GM12878 (cell line): ENCODE measurements around the gene DCC. TPM values are rescaled to one million over a fixed set of nuclear protein-coding genes. Genes with fewer than 3 reads are reported as not detected.

Experiments used
- STAT3 ChIP-seq: IDR thresholded peaks from 2 replicates; pipeline ENCODE4 v1.6.1; 2011; ENCODE audit warnings: low read depth, low read length, improper control_type of control experiment
- microRNA-seq: library from miRNA; unstranded; fragments of <30 nt; microRNA quantifications from one replicate; pipeline ENCODE4, GENCODE V29; 2018
- polyA plus RNA-seq, 11 experiments: library from polyadenylated mRNA; depleted of rRNA in 4 of 11; unstranded in 6 of 11; stranded (reverse) in 5 of 11; fragments of >200 nt; fragmentation: Nextera tagmentation in 4 of 11; fragmentation: Illumina TruSeq in 1 of 11; extraction: Ambion mirVana in 4 of 11; extraction: Trizol in 1 of 11; gene quantifications; 1 replicate in 1 of 11; 2 replicates in 10 of 11; pipeline versions ENCODE4 v1.2.1 to v1.2.3, GENCODE V29; 2011 to 2016; ENCODE audit warnings: inconsistent platforms in 2 of 11, missing spikeins in 2 of 11, low read depth in 1 of 11
- small RNA-seq: library from RNA; depleted of rRNA; stranded (forward); fragments of <200 nt; gene quantifications from one replicate; pipeline ENCODE3, GENCODE V24; 2014
- total RNA-seq, 4 experiments: library from RNA; depleted of rRNA in 3 of 4; stranded (reverse); fragments of >200 nt in 3 of 4; fragmentation: Illumina TruSeq in 1 of 4; extraction: Trizol in 1 of 4; gene quantifications; 2 replicates each; pipeline versions ENCODE4 v1.2.1 to v1.2.3, GENCODE V29; 2013 to 2021
- TF ChIP-seq, protein P1 (sequence below): fragments of 450-650 bp; IDR thresholded peaks from 2 replicates; pipeline ENCODE4 v1.6.1; 2017; ENCODE audit warnings: mild to moderate bottlenecking

Gene DCC
- total and polyA plus RNA-seq, 10 of the 15 experiments (the other 5 are each of a cell fraction or from before 2014, with no cell fraction given) = 0.01 TPM; not detected in 9

GRCh38 chr18:53567929-53568574 is 1228.1 kb downstream of the DCC start (continued):
- TF ChIP-seq STAT3 = no peak
- TF ChIP-seq, protein P1, sequence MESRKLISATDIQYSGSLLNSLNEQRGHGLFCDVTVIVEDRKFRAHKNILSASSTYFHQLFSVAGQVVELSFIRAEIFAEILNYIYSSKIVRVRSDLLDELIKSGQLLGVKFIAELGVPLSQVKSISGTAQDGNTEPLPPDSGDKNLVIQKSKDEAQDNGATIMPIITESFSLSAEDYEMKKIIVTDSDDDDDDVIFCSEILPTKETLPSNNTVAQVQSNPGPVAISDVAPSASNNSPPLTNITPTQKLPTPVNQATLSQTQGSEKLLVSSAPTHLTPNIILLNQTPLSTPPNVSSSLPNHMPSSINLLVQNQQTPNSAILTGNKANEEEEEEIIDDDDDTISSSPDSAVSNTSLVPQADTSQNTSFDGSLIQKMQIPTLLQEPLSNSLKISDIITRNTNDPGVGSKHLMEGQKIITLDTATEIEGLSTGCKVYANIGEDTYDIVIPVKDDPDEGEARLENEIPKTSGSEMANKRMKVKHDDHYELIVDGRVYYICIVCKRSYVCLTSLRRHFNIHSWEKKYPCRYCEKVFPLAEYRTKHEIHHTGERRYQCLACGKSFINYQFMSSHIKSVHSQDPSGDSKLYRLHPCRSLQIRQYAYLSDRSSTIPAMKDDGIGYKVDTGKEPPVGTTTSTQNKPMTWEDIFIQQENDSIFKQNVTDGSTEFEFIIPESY = no peak

Small RNA genes lying within 50 kb of the gene (microRNA-seq; reads per million reads assigned to microRNA genes)
- gene MIR4528 = not detected

Small RNA genes lying within 50 kb of the gene (small RNA-seq; reads per million reads assigned to genes)
- gene AC011155.1 (not detected), gene MIR4528 (not detected)
